ENCODE measurements around the gene ME3.

ME3 gene

DNA sequence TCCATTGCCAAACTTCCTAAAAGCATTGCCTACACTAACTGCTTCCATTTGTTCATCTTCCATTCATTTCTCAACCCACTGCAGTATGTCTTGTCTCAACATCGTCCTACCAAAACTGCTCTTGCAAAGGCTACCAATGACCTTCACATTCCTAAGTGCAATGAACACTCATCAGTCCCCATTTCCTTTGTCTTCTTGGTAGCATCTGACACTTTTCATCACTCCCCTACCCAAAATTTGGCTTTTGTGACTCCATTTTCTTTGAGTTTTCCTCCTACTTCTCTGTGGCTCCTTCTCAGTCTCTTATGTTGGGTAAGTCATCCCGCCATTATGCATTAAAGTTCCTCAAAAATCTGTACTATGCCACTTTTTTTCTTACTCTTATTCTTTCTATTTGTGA lies 162.3 kb downstream of the ME3 start:
- no peak for DNase-seq

DNA sequence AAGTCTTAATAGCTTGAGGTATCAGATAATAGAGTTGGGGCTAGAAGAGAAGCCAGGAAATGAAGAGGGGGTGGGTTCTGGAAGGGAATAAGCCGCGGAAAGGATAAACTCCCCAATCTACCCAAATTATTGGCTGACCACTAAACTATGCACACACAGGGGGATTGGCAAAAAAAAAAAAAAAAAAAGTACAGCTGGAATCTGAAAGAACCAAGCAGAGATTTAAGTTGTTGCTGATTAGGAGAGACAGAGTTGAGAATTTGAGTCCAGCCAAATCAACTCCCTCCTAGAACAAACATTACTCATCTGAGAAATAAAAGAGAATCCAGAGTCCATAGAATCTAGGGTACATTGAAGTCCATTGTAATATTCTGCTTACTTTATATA lies 162.8 kb downstream of the ME3 start:
- DNase-seq, result no peak

DNA sequence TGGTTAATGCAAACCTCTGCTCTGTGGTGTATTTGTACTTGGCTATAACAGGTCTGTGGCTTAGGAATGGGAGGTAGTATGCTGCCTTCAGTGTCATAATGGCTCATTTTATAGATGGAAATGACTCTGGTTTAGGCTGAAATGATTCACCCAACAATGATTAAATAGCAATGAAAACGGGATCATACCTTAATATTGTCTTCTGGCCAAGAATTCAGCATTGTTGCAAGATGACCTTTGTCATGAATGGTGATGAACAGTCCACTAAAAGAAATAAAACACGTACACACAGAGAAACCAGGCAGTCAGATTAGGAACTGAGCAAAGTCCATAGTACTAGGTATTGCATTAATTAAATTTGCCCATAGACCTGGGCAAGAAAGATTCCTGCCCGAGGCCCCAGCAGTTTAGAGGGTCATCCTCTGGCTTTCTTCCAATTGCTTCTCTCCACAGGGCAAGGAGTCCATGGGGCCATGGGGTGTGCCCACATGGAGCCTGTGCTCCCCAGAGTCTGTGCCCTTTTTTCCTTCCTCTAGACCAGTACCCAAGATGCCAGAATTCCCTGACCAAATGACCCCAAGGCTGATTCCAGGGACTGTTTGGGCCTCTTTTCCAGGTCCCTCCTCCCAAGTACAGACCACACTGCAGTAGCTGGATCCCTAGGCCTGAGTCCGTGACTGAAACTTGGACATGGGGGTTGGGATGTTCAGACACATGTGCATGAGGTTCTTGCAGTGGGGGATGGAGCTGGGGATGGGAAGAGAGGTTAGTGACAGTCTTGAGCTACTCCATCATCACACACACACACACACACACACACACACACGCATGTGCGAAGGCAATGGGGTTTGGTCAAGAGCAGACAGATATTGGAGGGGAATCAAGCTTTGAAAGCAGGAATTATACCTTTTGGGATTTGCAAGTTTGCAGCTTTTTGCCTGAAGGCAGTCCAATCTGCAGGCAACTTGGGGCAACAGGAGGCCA lies 163.5 kb downstream of the ME3 start:
- DNase-seq, result peak; percentile 73

DNA sequence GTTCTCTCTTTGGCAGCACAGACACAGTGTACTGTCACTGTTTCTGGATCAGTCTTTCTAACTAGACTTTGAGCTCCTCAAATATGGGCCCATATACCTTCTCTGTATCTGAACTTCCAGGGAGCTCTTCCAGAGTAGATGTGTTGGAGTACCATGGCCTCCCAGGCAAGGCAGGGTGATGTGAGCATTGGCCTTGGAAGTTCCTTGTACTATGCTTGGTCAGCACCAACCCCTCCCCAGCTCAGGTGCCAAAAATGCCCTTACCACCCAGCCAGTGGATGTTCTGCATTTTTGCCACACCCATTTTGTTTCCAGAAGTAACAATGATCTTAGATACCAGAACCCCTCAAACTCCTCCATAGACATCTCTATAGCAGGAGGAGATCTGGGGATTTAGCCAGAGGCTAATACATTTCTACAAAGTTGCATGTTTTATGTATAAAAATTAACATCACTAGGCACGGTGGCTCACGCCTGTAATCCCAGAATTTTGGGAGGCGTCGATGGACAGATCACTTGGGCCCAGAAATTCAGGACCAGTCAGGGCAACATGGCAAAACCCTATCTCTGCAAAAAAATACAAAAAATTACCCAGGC lies 165.1 kb downstream of the ME3 start:
- DNase-seq, result no peak

DNA sequence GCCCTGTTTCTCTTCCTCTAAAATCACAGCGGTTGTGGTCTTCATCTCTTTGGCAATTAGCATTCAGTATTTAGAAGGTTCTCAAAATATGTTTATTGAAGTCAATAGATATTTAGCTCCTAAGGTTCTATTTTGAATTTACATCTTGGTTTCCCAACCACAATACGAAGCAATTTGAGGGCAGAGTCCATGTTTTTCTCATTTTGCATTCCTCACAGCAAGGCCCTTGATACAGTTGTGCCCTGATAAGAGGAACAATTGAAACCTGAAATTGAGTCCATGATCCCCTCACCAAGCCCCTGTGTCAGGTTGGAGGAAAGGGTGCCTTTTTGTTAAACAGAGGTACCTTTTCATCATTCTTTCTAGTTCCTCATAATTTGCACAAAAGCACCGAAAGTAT lies 166.2 kb downstream of the ME3 start:
- DNase-seq, result no peak

DNA sequence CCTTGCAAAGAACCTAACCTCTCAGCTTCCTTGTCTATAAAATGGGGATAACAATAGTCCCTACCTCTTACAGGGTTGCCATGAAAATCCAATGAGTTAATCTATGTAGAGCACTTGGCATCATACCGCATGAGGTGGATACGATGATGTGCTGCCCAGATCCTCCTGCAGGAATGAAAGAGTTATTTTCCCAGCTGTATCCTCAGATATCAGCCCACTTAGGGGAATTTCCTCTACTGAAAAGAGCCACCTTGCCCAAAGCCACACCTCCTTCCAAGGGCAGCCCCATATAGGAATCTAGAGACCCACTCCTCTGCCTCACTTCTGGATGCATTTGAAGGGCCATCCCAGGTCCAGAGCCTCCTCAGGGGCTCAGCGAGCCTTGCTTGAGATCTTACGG lies 169.3 kb downstream of the ME3 start:
- DNase-seq, result no peak

DNA sequence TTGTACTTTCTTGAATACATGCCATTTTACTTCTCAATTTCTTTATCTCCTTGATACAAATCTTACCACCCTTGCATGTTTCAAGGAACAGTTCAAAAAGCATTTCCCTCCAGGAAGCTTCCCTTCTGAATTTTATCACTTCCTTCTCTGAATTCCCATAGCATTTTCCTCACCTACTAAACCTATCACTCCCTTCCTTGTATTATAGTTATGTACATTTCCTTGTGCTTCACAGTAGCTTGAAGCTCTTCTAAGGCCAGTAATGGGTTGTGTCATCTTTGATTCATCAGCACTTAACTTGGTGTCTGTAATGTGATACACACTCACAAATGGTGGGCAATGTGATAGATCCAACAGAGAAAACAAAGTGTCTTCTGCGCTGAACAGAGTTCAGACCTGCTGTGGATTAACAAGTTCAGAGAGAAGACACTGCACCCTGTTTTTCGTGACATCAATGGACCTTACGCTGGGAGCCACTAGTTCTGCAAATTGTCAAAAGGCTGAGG lies 170.2 kb downstream of the ME3 start:
- no peak for DNase-seq

DNA sequence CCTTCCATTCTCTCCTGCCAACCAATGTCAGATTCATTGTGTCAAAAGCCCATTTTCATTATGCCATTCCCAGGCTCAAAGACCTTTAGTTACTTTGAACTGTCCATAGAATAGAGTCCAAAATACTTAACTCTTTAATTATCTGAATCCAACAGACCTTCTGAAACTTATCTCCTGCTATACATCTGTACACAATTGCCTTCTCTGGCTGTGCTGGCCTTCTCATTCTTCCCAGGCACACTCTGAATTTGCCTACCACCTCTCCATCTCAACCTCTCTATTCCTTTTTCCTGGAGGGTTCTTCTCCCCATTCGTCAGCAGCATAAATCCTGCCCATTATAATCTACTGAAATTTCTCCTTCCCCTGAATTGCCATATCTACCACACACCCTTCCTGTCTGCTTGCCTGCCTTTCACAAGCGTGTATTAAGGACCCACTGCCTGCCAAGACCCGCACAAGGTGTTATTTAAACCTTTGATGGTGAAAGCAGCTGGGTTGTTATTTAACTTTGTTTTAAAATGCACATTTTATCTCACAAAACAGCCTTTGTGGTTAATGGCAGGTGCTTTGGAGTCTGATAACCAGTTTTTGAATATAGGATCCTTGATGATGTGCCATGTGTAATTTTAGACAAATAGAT lies 171.8 kb downstream of the ME3 start:
- no peak for DNase-seq

DNA sequence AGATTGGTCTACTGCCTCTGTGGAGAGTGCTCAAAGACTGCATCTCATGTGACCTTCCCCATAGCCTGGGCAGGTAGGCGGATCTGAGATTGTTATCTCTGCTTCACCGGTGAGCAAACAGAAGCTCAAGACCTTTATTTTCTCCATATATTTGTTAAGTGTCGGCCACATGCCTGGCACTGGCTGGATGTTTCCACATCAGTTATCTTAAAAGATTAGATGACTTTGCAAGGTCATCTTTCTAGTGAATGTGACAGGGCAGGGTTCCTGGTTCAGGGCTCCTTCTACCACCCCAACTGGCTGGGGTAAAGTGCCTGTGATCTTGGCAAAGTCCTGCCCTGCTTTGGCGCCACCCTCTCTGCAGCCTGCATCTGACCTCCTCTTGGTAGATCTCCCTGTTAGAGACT lies 172.7 kb downstream of the ME3 start:
- DNase-seq, result no peak

DNA sequence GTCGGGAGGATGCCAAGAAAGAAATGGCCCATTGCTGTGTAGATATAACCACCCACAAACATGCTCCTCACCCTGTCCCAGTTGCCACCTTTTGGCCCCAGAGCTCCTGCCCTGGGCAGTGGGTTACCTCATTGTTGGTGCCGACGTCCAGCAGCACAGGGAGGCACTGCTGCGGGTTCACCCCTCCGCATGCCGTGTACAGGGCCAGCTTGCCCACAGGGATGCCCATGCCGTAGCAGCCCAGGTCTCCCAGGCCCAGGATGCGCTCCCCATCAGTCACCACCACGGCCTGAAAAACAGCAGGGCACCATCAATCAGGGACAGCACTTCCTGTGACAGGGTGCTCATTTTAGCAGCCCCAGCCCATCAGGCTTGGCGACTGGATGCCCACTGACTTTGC lies 174.6 kb downstream of the ME3 start:
- no peak for DNase-seq

DNA sequence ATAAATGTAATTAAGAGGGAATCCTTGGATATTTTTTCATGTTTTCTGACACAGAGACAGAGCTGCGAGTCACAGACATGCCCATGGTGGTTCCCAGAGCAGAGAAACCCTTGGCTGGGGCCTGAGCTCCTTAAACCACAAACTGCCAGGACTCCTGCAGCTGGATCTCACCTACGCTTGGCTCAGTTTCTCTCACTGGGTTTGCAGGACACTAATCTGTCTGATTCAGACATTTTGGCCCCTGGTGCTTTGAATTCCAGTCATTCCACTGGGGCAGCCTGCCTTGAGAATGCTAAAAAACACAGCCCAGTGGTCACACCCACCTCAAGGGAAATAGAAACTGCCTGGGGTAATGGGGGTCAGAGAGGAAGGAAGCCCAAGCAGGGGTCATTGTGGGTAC lies 175.1 kb downstream of the ME3 start:
- no peak for DNase-seq

DNA sequence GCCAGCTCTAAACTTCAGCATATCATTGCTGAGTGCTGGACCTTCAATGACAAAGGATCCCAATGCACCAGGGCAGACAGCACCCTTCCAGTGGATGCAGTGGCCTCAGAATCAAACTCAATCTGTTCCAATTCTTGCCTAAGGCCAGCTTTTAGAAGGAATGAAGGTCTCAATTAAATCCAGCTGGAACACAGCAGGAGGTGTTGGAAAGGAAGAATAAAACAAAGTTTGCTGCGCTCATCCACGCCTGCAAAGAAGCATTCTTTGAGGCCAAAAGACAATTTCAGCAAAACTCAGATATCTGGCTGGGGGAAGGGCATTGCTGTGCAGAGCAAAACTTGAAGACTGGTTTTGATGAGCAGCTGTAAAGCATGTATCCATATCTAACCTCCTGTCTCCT lies 177.1 kb downstream of the ME3 start:
- no peak for DNase-seq

DNA sequence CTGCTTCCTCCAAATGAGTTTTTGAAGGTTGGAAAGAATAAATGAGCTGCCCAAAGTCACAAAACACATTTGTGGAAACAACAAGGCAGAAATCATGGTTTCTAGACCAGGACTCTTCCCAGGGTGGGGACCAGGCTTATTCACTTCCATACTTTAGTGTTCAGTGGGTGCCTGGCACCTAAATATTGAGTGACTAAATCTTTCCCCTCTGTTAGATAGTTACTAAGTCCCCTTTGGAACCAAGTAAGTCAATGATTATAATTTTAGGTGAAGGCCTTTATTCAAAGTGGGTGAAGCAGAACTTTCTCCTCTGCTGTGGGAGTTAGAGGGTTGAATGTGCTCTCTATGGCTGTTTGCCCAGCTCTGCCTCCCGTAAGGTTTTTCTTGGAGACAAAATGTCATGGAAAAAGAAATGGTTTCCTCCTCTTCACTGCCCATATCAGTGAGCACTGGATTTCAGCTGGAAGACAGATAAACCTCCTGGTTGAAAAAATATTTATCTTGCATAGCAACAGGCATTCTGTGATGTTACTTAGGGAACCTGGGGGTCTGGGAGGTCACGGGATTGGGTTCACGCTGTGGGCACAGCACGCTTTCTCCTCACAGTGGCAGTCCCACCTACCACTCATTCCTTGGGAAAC lies 179.9 kb downstream of the ME3 start:
- DNase-seq, result no peak

DNA sequence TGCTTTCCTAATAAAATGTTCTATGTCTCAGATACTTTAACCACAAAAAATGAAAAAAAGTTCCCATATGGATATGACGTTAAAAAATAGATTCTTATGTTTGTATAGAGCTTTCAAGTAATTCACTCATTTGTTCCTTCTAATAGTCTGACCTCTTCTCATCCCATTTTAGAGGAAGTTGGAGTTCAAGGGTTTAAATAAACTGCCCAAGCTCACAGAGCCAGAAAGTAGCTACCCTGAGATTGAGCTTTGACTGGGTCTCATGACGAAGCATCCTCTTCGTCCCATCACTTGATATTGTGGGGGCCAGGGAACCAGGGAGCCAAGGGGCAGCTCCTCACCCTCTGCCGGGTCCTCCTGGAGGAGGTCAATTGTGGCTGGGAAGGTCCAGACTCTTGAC lies 181.4 kb downstream of the ME3 start:
- no peak for DNase-seq

DNA sequence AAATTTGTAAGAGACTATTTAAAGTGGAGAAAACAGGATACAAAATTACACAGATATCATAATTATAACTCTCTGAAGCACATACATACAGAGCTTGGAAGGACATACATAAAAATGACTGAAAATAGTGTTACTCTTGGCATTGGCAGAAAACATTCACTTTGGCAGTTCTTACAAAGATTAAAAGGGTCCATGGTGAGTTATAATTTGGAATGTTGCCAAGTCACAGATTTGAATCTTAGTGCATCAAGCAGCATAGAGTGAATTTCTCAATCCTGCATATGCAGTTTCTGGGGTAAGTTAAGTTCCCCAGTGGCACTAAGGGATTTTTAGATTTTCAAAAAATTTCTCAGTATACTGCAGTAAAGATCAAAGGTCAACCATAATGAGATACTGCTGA lies 181.8 kb downstream of the ME3 start:
- DNase-seq, result no peak

DNA sequence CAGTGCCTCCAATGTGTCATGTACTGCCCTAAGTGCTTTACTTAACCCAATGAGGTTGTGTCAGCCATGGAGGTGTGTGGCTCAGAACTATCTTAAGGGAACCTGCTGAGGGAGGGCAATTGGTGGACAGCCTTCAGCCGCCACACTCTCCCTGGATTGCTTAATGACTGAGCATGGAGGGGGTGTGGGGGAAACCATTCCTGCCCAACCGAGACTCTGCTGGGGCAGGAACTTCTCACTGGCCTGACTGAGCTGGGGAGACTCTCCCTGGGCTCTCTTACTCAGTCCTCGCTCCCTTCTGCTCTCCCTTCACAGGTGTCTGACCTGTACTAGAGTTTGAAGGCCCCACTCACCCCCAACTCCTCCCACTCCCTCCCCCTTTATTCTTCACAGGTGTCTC lies 183.0 kb downstream of the ME3 start:
- DNase-seq, result no peak

DNA sequence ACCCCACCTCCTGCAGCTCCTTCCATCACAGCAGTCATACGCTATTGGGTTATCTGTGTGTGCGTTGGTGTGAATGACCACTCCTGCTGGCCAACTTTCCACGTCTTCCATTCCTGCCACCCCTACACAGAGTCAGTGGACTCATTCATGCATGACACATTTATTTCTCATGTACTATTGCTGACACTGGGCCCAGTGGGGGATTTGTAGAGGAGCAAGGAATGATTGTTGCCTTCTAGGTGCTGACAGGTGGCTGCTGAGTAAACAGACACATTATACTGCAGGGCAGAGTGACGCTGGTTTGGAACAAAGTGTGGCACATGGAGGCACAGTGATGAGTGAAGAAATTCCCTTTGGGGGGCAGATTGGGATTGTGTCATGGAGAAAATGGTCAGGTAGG lies 183.9 kb downstream of the ME3 start:
- no peak for DNase-seq

DNA sequence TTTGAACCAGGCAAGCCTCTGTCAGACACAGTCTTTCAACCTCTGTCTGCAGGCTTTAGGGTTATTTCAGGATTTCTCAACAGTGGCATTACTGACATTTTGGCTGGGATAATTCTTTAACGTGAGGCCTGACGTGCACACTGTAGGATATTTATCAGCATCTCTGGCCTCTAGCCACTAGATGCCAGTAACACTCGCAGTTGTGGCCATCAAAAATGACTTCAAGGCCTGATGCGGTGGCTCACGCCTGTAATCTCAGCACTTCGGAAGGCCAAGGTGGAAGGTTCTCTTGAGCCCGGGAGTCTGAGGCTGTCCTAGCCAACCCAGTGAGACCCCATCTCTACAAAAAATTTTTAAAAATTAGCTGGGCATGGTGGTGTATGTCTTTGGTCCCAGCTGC lies 184.7 kb downstream of the ME3 start:
- no peak for DNase-seq

DNA sequence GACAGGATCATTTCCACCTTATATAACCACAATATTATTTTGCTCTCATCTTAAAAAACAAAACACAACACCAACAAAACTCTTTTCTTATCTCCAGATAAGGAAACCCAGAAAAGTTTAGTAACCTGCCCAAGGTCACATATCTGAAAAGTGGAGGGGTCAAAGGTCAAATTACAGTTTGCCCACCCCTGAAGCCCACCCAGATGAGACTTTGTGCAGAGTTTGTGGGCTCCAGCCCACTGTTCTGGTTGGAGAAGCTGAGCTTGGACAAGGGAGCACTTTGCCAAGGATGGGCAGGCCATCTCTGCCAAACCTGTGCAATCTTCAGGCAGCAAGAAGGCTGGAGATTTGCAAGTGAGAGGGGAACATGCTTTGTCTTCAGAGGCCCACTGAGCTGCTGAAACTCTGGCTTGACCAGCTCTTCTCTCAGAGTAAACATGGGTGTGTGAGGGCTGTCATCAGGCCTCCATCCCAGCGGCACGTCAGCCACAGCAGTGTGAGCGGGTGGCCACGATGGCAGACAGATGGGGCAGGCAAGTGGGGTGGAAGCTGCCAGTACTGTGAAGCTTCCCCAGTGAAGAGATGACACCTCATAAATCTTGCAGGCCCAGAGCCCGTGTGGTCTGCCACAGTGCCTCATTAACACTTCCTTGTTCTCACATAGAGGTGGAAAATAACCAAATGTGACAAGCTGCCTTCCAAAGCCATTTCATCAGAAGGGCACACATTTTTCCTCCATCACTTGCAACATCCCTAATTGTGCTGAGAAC lies 186.0 kb downstream of the ME3 start:
- DNase-seq, result peak; percentile 41

DNA sequence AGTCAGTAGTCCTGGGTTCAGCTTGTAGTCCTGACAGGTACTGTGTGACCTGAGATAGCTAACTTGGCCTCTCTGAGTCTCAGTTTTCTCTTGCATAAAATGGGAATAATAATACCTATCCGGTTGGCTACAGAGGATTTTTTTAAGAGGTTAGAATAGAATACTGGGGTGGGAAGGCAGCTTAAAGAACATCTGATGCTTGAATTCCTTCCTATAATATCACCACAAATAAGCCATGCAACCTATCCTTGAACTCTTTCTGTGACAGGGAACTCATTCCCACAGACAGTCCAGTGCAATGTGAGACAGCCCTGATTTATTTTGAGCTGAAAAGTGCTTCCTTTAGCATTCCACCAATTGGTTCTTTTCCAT lies 187.6 kb downstream of the ME3 start:
- DNase-seq, result no peak

DNA sequence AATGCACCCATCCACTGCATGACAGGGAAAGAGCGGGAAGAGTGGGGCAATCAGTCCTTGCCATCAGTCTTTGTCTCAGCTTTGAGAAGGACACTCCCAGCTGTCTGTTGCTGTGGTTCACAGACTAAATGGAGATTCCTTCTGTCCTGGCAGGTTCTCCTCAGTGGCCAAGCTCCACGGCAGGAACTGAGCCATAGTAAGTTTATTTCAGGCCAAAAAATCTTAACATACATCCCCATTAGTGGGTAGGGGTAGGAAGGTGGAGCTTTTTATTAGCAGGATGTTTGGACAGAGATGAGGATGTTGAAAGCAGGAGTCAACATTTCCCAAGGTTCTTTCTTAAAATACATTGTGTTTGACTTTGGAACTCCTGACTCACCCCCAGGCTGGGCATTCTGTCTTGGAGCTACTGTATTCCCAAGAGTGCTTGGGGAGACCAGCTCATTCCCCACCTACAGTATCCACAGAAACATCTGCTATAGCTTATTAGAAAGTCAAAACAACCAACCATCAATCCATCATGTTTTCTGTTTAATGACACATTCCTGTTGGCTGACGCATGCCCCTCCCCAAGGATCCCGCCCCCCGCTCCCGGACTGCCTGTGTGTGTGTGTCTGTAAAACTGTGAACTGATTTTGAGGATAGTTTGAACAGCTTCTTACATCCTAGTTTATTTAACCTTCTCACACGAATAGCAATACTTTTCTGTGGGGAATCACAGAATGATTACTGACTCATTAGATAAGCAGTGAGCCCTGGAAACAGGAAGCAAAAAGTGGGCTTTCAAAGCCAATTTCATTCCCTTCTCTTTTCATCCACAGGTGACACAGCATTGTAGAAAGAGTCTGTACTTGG lies 188.2 kb downstream of the ME3 start:
- peak; percentile 68 for DNase-seq

DNA sequence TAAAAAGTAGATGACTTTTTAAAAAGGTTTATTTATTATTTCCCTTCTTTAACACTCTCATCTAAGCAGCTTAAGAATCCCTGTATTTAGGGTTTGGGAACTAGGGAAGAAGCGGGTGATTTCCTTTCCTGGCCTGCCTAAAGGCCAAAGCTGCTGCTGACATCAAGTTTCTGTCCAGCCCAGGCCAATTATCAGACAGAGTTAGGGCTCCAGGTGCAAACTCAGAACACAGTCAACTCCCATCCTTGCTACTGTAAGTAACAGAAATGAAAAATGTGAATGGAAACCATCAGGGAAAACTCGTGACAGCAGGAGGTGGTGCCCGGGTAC lies 188.8 kb downstream of the ME3 start:
- peak; percentile 38 for DNase-seq
